Fibroblast of lung (primary cell): Measurements from ENCODE around the gene IL17RB. TPM values are rescaled to one million over a fixed set of nuclear protein-coding genes. Genes with fewer than 3 reads are reported as not detected.

ENCODE experiments used
- DNase-seq, 2 donors: peaks; one replicate each; pipeline versions ENCODE4 v3.0.0 to v3.0.0-alpha.2; 2010; ENCODE audit warnings: low read depth in 2 of 2
- H2AFZ ChIP-seq: 2 replicates; pipeline ENCODE4 v1.5.1; 2012; ENCODE audit warnings: low read length, control low read depth, inconsistent platforms
- H3K27ac ChIP-seq: 2 replicates; pipeline ENCODE4 v1.5.1; 2011; ENCODE audit warnings: low read length, control low read depth; ENCODE audit not compliant: insufficient read depth
- H3K27me3 ChIP-seq: 2 replicates; pipeline ENCODE4 v1.5.1; 2011; ENCODE audit warnings: mild to moderate bottlenecking, low read length; ENCODE audit not compliant: control insufficient read depth, insufficient read depth
- H3K36me3 ChIP-seq: 2 replicates; pipeline ENCODE4 v1.5.1; 2011; ENCODE audit warnings: low read length; ENCODE audit not compliant: control insufficient read depth, insufficient read depth
- H3K4me1 ChIP-seq: 2 replicates; pipeline ENCODE4 v1.5.1; 2011; ENCODE audit warnings: low read length; ENCODE audit not compliant: control insufficient read depth, insufficient read depth; ENCODE audit errors: extremely low read depth
- H3K4me2 ChIP-seq: 2 replicates; pipeline ENCODE4 v1.5.1; 2011; ENCODE audit warnings: low read length, control low read depth; ENCODE audit not compliant: insufficient read depth; ENCODE audit errors: extremely low read depth
- H3K4me3 ChIP-seq, 4 experiments: fragments of 200-600 bp in 1 of 4; sonication (generic) in 1 of 4; replicated peaks in 1 of 4; 2 replicates each; pipeline ENCODE4 v1.5.1; 2011 to 2016; ENCODE audit warnings: low read length in 4 of 4, low read depth in 3 of 4, mild to moderate bottlenecking in 3 of 4, control low read depth in 2 of 4, inconsistent platforms in 1 of 4, mixed read lengths in 1 of 4; ENCODE audit not compliant: insufficient read depth in 1 of 4; ENCODE audit errors: control extremely low read depth in 1 of 4
- H3K79me2 ChIP-seq: 2 replicates; pipeline ENCODE4 v1.5.1; 2012; ENCODE audit warnings: mild to moderate bottlenecking, low read length, inconsistent platforms; ENCODE audit not compliant: control insufficient read depth, insufficient read depth
- H3K9ac ChIP-seq: 2 replicates; pipeline ENCODE4 v1.5.1; 2011; ENCODE audit warnings: mild to moderate bottlenecking, low read length, control low read depth; ENCODE audit not compliant: insufficient read depth
- H3K9me3 ChIP-seq: 2 replicates; pipeline ENCODE4 v1.5.1; 2012; ENCODE audit warnings: low read depth, low read length; ENCODE audit not compliant: control insufficient read depth, insufficient read depth
- H4K20me1 ChIP-seq: 2 replicates; pipeline ENCODE4 v1.5.1; 2011; ENCODE audit warnings: low read length; ENCODE audit not compliant: control insufficient read depth, insufficient read depth; ENCODE audit errors: extremely low read depth
- EZH2 ChIP-seq: IDR thresholded peaks from 2 replicates; pipeline ENCODE4 v1.5.1; 2012; ENCODE audit warnings: low read length, control low read depth, mild to moderate bottlenecking; ENCODE audit errors: missing control alignments
- polyA plus RNA-seq, 2 donors: library from polyadenylated mRNA; depleted of rRNA in 1 of 2; stranded (reverse) in 1 of 2; unstranded in 1 of 2; fragments of >200 nt; gene quantifications; 2 replicates each; pipeline ENCODE4 v1.2.1, GENCODE V29; 2011 to 2012; ENCODE audit warnings: missing spikeins in 1 of 2
- total RNA-seq: library from RNA; depleted of rRNA; stranded (reverse); fragments of >200 nt; gene quantifications from 2 replicates; pipeline ENCODE4 v1.2.1, GENCODE V29; 2014
- TF ChIP-seq, protein P1 (sequence below), 2 donors: IDR thresholded peaks in 1 of 2; conservative IDR thresholded peaks in 1 of 2; 1 replicate in 1 of 2; 2 replicates in 1 of 2; pipeline ENCODE4 v1.5.1; 2011 to 2012; ENCODE audit warnings: low read length in 2 of 2, control low read depth in 1 of 2, inconsistent platforms in 1 of 2, low read depth in 1 of 2, mild to moderate bottlenecking in 1 of 2

The IL17RB gene
- total and polyA plus RNA-seq, 2 donors (not counting 1 experiment from before 2014, with no cell fraction given) = 0.32 to 0.33 TPM

DNA sequence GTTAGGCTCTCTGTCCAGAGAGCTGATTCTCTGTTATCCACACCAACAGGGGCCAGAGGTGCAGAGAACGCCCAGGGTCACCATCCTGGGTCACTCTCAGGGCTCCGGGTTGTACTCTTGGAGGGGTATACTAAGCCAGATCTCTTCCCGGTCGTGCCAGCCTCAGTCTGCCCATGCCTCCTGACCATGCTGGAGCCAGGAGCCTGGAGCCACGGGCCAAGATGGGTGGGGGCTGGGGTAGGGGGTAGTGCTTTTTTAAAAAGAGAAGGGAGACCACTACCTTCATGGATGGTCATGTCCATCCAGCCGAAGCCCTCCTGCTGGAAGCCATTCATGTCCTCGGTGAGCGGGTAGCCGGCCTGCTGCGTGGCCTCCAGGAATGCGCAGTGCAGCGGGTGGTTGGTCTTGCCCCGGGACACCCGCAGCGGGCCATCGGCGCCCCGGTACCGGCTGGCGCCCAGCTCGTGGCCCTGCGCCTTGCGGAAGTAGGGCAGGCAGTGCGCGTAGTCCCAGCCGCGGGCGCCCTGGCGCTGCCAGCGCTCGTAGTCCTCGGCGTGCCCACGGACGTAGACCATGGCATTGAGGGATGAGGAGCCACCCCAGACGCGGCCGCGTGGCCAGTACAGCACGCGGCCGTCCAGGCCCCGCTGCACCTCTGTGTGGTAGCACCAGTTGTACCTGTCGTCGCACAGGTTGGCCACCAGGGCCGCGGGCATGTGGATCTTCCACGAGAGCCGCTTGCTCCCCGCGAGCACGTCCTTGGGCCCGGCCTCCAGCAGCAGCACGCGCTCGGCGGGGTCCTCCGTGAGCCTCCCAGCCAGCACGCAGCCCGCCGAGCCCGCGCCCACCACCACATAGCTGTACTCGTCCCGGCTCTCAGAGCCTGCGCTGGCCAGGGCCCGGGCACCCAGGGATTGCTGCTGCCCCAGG, 23.1 kb upstream of the IL17RB start:
- DNase-seq = no peak
- no peak overlapping the region for H2AFZ ChIP-seq
- no peak overlapping the region for H3K27ac ChIP-seq
- no peak overlapping the region for H3K4me3 ChIP-seq
- no peaks in the 10 kb centered on the region for H3K9me3 ChIP-seq
- H3K36me3 ChIP-seq = no peaks in the 10 kb centered on the region
- H3K9ac ChIP-seq = no peak overlapping the region
- H4K20me1 ChIP-seq = no peaks in the 10 kb centered on the region
- H3K4me2 ChIP-seq = no peak overlapping the region
- no peaks in the 10 kb centered on the region for H3K27me3 ChIP-seq
- TF ChIP-seq, protein P1, sequence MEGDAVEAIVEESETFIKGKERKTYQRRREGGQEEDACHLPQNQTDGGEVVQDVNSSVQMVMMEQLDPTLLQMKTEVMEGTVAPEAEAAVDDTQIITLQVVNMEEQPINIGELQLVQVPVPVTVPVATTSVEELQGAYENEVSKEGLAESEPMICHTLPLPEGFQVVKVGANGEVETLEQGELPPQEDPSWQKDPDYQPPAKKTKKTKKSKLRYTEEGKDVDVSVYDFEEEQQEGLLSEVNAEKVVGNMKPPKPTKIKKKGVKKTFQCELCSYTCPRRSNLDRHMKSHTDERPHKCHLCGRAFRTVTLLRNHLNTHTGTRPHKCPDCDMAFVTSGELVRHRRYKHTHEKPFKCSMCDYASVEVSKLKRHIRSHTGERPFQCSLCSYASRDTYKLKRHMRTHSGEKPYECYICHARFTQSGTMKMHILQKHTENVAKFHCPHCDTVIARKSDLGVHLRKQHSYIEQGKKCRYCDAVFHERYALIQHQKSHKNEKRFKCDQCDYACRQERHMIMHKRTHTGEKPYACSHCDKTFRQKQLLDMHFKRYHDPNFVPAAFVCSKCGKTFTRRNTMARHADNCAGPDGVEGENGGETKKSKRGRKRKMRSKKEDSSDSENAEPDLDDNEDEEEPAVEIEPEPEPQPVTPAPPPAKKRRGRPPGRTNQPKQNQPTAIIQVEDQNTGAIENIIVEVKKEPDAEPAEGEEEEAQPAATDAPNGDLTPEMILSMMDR (conservative IDR thresholded peaks at IDR 0.05 in 1 of 2, IDR thresholded peaks at IDR 0.05 in 1 of 2; ENCODE audit: low read depth in 1 of 2, low read length in 2 of 2) = no peak
- no peak for TF ChIP-seq EZH2
- H3K79me2 ChIP-seq = no peaks in the 10 kb centered on the region
- H3K4me1 ChIP-seq = no peaks in the 10 kb centered on the region

DNA sequence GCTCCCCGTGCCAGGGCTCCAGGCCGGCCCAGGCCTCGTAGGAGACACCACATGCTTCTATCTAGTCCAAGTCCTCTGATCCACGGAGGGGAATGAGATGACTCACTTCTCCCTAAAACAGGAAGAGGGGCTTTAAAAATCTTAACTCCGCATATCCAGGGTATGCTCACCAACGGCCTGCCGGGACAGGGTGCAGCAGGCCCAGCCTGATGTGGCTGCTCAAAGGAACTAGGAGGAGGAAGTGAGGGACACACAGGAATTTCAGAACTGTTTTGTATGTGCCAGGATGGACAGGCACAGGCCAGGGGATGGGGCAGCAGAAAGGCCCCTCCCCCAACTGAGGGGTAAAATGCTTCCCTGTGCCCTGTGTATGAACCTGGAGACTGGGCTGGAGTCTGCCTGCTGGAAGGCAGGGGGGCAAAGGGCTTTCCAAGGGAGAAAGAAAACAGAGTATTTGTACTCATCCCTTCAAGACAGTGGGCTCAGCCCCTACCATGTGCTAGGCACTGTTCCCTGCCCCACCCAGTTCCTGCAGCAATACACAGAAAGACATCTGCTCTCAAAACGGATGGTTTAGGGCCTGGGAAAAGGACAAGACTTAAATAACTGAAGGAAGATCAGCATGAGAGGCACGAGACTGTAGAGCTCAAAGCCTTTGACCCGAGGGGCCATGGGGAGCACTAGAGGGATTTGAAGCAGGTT, 22.3 kb upstream of the IL17RB start:
- no peak overlapping the region for H3K4me2 ChIP-seq
- no peak overlapping the region for H3K27ac ChIP-seq
- H3K79me2 ChIP-seq = no peaks in the 10 kb centered on the region
- no peaks in the 10 kb centered on the region for H3K9me3 ChIP-seq
- no peaks in the 10 kb centered on the region for H3K4me1 ChIP-seq
- TF ChIP-seq, protein P1 (conservative IDR thresholded peaks at IDR 0.05 in 1 of 2, IDR thresholded peaks at IDR 0.05 in 1 of 2; ENCODE audit: low read depth in 1 of 2, low read length in 2 of 2) = no peak
- no peak for TF ChIP-seq EZH2
- H3K27me3 ChIP-seq = no peaks in the 10 kb centered on the region
- no peak overlapping the region for H3K9ac ChIP-seq
- no peaks in the 10 kb centered on the region for H4K20me1 ChIP-seq
- no peak overlapping the region for H2AFZ ChIP-seq
- DNase-seq = no peak
- no peaks in the 10 kb centered on the region for H3K36me3 ChIP-seq
- no peak overlapping the region for H3K4me3 ChIP-seq

GRCh38 chr3:53824795-53825194, 21.6 kb upstream of the IL17RB start:
- no peak overlapping the region for H3K4me3 ChIP-seq
- no peak for DNase-seq
- no peaks in the 10 kb centered on the region for H3K36me3 ChIP-seq
- no peak for TF ChIP-seq EZH2
- TF ChIP-seq, protein P1 (conservative IDR thresholded peaks at IDR 0.05 in 1 of 2, IDR thresholded peaks at IDR 0.05 in 1 of 2; ENCODE audit: low read depth in 1 of 2, low read length in 2 of 2) = no peak
- no peak overlapping the region for H2AFZ ChIP-seq
- no peaks in the 10 kb centered on the region for H3K4me1 ChIP-seq
- no peaks in the 10 kb centered on the region for H3K9me3 ChIP-seq
- no peaks in the 10 kb centered on the region for H3K79me2 ChIP-seq
- no peaks in the 10 kb centered on the region for H3K27me3 ChIP-seq
- no peak overlapping the region for H3K9ac ChIP-seq
- H3K27ac ChIP-seq = no peak overlapping the region
- no peaks in the 10 kb centered on the region for H4K20me1 ChIP-seq
- no peak overlapping the region for H3K4me2 ChIP-seq
